Middle frontal gyrus (tissue), 1 donor: Measurements from ENCODE around the gene SIGLEC8.

Experiments used
- DNase-seq: peaks from one replicate; pipeline ENCODE4 v3.0.0-alpha.2; 2015; ENCODE audit warnings: low spot score; ENCODE audit errors: extremely low spot score

Gene SIGLEC8

GRCh38 chr19:51407511-51408131, 50.6 kb downstream of the SIGLEC8 start:
- DNase-seq = no peak

DNA sequence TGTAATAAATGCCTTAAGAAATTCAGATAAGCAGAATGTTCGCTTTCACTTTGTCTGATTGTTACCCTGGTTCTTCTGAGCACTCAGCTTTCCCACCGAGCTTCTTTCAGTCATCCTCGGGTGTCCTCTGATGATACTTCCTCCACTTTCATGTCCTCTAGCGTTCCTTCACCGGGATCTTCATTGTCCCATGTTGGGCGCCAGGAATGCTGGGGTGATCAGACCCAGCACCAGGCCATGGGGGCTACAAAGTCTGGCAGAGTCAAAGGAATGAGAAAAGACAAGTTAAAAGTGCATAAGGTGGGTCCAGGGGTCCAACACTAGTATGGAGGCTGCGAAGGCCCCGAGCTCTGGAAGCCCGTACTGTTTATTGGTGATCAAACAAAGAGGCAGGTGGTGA, 56.1 kb downstream of the SIGLEC8 start:
- DNase-seq = no peak
